Stimulated activated CD8-positive, alpha-beta memory T cell treated with anti-CD3 and anti-CD28 coated beads, Interleukin-12 subunit alpha, Interleukin-12 subunit beta, amount 100 ng/mL, for 24 hours (primary cell): Measurements from ENCODE around the gene PDXDC1.
"Not testable (repeated sequence)": the region's sequence is repeated elsewhere in the genome, so short reads cannot be mapped to it uniquely, and the experiment has no call there.

Experiments
- DNase-seq: peaks from one replicate; pipeline ENCODE4 v3.0.0-alpha.2; 2020; ENCODE audit errors: extremely low read depth

Gene PDXDC1

DNA sequence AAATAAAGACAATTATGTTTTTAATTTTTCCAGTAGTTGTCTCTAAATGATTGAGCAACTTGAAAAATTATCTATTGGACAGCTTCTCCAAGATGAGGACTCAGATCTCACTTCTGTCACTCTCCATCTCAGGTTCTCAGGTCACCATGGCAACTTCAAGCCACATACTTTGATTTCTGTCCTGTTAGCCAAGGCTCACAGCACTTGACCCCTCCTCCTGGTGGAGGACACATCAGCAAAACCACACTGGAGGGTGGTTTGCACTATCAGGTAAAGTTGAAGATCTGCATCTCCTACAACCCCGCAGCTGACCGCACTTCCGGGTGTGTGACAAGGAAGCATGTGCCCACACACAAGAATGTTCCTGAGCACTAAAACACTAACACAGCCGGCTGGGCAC, 91.1 kb downstream of the PDXDC1 start:
- DNase-seq, result not testable (repeated sequence)

DNA sequence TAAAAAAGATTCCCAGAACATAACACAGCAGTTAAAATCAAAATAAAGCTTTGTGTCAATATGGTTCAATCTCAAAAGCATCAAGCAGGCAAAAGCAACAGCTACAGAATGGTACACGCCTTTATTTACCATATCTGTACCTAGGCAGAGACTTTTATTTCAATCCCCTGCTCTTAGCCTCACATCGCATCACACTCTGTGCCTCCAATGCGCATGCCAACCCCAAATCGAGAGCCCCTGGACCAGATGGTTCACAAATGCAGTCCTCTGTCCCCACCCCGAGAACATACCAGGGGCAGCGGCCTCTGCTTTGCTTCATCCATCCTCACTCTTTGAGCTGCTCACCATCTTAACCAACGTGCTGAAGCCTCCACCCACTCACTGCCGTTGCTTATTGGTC, 91.9 kb downstream of the PDXDC1 start:
- not testable (repeated sequence) for DNase-seq

DNA sequence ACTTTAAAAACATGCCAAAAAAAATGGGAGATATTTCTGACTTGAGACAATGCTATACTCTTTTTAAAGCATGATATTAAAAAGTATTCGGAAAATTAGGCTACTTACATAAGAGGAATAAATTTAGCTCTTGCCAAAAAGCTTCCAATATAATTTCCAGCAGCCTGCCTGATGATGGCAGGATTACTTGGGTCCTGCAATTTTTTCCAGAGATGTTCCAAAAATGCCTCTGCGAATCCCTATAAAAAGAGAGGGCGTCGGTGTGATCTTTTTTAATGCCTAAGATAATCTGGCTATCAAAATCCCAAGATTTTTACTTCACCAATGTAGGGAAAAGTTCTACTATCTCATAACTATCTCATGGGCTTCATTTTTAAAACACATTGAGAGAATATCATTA, 96.2 kb downstream of the PDXDC1 start:
- DNase-seq, result not testable (repeated sequence)

DNA sequence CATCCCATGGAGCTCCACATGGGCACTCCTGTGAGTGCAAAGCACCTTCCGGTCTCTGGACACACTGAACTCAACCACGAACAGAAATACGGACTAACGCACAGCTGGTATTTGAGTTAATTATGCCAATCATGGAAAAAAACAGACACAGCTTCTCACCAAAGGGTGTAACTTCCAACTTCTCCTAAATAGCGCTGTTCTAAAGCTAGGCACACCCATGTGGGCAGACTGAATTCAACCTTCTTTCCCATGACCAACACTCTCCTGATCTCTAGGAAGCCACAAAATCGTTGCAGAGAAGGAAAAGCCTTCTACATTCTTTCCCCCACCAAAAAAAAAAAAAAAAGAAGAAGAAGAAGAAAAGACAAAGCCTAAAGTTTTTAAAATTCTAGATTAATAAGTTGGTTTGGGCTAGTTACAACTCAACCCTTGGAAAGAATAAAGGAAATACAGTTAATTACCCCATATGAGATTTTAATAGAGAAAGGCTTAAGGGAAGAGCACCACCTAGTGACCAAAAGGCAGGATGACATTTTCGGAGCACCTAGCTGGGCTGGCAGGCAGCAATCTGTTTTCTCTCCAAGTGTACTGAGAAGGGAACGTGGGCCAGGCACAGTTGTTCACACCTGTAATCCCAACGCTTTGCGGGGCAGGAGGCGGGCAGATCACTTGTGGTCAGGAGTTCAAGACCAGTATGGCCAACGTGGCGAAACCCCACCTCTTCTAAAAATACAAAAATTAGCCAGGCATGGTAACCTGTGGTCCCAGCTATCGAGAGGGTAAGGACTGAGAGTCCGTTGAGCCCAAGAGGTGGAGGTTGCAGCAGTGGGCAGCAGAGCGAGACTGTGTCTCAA, 97.3 kb downstream of the PDXDC1 start:
- DNase-seq, result not testable (repeated sequence)

DNA sequence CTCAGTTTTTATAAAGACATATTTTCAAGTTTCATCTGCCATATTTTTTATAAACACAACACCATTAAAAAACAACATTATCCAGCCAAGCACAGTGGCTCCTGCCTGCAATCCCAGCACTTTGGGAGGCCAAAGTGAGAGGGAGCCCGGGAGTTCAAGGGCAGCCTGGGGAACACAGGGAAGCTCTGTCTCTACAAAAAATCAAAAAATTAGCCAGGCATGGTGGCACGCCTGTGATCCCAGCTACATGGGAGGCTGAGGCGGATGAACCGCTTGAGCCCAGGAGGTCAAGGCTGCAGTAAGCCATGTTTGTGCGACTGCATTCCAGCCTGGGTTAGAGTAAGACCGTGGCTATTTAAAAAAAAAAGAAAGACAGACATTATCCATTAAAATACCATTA, 98.3 kb downstream of the PDXDC1 start:
- DNase-seq, result no peak

- not testable (repeated sequence) for DNase-seq
Observed at GRCh38 chr16:15076161-15076560, 101.3 kb downstream of the PDXDC1 start.

- not testable (repeated sequence) for DNase-seq
Observed at GRCh38 chr16:15080883-15081282, 106.1 kb downstream of the PDXDC1 start.

- not testable (repeated sequence) for DNase-seq
Observed at GRCh38 chr16:15082788-15083187, 108.0 kb downstream of the PDXDC1 start.

GRCh38 chr16:15090663-15091269, 115.9 kb downstream of the PDXDC1 start:
- not testable (repeated sequence) for DNase-seq

DNA sequence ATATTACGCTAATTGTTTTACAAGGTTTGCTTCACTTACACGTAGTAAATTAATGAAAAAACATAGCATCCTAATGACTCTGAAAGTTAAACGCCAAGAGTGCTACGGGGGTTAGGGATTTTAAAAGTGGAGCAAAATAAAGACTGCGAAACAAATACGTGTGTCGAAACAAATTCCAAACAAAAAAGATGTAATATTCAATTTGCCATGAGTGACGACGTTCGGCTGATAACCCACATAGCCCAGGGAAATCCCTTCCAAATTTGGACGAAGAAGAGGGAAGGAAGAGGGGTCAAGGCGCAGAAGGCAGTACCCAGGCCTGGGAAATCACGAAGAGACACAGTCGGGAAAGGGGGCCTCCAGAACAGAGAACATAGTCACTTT, 118.7 kb downstream of the PDXDC1 start:
- DNase-seq, result not testable (repeated sequence)

DNA sequence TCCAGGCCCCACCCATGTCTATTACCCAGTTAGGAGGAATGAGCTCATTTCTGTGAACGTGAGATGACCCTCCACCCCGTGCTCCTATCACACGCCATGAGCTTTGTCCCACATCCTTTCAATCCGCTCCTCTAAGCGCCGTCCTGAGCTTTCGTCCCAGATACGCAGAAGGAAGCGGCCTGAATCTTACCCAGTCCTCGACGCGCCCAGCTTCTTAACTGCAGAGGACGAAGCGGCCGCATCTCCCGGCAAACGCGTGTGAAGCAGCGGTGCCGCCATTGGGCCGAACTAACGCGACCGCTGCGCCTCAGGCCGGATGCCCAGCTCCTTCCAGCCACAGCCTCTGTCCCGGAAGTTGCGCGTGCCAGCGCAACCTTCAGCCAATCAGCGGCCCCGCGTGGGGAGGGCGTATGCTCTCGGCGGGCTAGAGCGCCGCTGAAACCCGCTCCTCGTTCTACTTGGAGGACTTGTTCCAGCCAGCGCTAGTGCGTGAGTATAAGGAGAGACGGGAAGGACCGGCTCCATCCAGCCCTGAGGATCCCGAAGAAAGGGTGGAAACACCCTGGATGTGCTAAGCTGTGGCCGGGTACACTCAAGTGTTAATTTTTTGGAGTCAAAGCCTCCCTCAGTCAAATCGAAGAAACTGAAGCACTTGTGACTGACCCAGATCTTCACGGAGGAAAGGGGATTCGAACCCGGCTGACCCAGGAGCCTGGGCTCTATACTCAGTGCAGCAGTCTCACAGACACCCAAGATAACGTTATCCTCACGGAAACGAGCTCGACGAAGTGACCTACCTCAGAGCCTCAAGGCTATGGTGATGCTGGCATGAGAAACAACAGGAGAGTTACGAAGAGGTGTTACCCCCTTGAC, 119.4 kb downstream of the PDXDC1 start, which contains the start of gene RRN3:
Gene RRN3 (minus strand): TSS at position 318 of the 873 bp plus-strand sequence. CDS start 39 bp downstream, at position 279.
- DNase-seq, result peak; percentile 73

DNA sequence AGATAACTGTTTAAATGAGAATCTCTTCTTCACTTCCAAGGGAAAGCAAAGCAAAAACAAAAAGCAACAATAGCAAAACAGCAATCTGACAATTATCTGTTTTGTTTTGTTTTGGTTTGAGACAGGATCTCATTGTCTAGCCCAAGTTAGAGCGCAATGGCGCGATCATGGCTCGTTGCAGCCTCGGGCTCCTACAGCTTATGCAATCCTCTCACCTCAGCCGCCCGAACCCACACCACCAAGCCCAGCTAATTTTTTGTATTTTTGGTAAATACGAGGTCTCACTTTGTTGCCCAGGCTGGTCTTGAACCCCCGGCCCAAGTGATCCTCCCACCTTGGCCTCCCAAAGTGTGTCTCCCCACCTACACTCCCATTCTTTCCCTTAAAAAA, 121.8 kb downstream of the PDXDC1 start:
- not testable (repeated sequence) for DNase-seq

DNA sequence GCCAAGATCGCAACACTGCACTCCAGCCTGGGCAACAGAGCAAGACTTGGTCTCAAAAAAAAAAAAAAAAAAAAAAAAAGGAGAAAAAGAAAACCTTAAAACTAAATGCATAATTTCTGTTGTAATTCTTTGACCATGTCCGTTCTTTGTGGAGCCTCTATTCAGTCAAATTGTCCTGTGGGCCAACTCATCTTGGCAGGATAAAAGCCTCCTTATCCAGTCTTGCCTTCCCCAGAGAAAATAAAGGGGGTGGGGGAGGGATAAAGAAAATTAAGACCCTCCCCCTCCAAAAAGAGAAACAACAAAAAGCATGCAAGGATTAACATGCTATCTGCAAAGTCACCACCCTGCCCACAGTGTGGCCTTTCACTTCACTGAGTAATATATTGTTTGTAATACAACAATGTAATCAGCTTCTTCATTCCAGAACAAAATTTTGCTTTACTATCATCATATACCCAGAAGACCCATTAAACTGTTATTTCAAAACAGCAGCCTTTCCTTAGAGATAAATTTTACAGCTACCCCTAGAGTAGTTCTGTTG, 124.6 kb downstream of the PDXDC1 start:
- not testable (repeated sequence) for DNase-seq

DNA sequence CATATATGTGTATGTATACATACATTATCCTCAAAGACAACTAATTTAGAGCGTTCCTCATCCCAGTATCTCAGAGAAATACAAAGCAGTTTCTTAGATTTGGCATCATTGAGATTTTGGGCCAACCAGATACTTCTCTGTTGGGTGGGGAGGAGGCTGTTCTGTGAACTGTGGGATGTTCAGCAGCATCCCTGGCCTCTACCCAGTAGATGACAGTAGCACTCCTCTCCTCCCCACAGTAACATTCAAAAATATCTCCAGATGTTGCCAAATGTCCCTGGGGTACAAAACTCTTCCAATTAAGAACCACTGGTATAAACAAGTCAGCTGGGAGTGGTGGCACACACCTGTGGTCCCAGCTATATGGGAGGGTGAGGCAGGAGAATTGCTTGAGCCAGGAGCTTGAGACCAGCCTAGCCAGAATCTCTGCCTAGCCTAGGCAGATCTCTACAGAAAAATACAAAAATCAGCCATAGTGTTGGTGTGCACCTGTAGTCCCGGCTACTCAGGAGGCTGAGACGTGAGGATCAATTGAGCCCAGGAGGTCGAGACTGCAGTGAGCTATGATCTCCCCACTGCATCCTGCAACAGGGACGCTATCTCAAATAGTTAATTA, 125.7 kb downstream of the PDXDC1 start:
- not testable (repeated sequence) for DNase-seq

- not testable (repeated sequence) for DNase-seq
Observed at GRCh38 chr16:15127641-15128425, 153.0 kb downstream of the PDXDC1 start.

GRCh38 chr16:15130256-15130932, 155.6 kb downstream of the PDXDC1 start:
- not testable (repeated sequence) for DNase-seq

GRCh38 chr16:15130943-15131700, 156.3 kb downstream of the PDXDC1 start:
- DNase-seq, result not testable (repeated sequence)

GRCh38 chr16:15132719-15133428, 158.0 kb downstream of the PDXDC1 start:
- not testable (repeated sequence) for DNase-seq
